ENCODE results near the gene PGAP3. TPM values are rescaled to one million over a fixed set of nuclear protein-coding genes. Genes with fewer than 3 reads are reported as not detected.

PGAP3 gene
- polyA plus RNA-seq, 3 donors, result 8.3 to 19.3 (median 9.2) TPM

DNA sequence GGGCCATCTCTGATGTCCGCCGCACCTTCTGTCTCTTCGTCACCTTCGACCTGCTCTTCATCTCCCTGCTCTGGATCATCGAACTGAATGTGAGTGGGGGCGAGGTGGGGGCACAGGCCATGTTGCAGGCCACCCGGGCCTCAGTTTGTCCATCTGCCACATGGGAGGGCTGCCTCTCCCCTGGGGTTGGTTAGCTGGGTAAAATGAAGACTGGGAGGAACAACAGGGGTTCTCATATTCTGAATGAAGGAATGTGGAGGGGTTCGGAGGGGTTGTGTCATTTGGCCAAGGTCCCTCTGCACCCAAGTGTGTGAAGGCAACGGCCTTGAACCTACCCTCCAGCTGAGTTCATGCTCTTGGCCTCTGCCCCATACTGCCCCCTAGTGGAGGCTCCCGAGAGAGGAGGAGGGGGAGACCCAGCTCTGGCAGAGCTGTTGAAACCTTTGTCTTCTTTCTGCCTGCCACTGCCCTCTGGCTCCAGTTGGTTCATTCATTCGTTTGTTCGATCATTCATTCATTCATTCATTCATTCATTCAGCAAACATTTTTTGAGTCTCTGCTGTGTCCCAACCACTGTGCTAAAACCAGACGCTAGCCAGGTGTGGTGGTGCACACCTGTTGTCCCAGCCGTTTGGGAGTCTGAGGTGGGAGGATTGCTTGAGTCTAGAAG is 34.1 kb downstream of the PGAP3 start:
- H3K27me3 Mint-ChIP-seq (ENCODE audit: low read depth in 3 of 3), result peaks cover 0 to 3% (median 1%) of the 10 kb centered on the region in 3 donors
- no peaks in the 10 kb centered on the region for H3K9me3 ChIP-seq (replicated peaks in 1 of 2; ENCODE audit: control insufficient read depth in 1 of 2, insufficient read depth in 1 of 2, low read length in 2 of 2)
- peaks cover 24% of the 10 kb centered on the region for H3K4me1 Mint-ChIP-seq
- no peak overlapping the region for H3K9ac ChIP-seq (ENCODE audit: insufficient read depth, low read length, poor library complexity, severe bottlenecking)
- peak overlapping the region in 2 of 7 donors; percentile 68 to 89 for H3K27ac Mint-ChIP-seq
- peaks cover 22% of the 10 kb centered on the region for H3K79me2 ChIP-seq (ENCODE audit: insufficient read depth, low read length)
- H4K20me1 ChIP-seq (ENCODE audit: insufficient read depth, low read length), result peaks cover 93% of the 10 kb centered on the region
- no peaks in the 10 kb centered on the region for H3K9me3 Mint-ChIP-seq
- H3K36me3 Mint-ChIP-seq, result peaks cover 44 to 65% of the 10 kb centered on the region in 2 donors
- intact Hi-C loops (cut with micrococcal nuclease), result loop anchor here in 1 of 2 donors (2.0 kb wide), 1 partner anchor 31 kb away; no protein-coding TSS in a partner anchor
- no peak overlapping the region for H3K4me3 Mint-ChIP-seq
- H3K4me1 ChIP-seq (ENCODE audit: control insufficient read depth in 1 of 2, insufficient read depth in 2 of 2, low read length in 2 of 2), result peaks cover 3 to 7% of the 10 kb centered on the region in 2 donors
- H3K4me2 ChIP-seq (replicated peaks; ENCODE audit: extremely low read depth, low read length, poor library complexity, severe bottlenecking), result no peak overlapping the region
- H3K27ac ChIP-seq (ENCODE audit: low read depth in 1 of 2, low read length in 2 of 2), result no peak overlapping the region
- H3K27me3 ChIP-seq (ENCODE audit: control insufficient read depth in 2 of 2, insufficient read depth in 2 of 2, low read length in 2 of 2), result no peaks in the 10 kb centered on the region
- H3K36me3 ChIP-seq (replicated peaks in 1 of 2; ENCODE audit: control insufficient read depth in 1 of 2, insufficient read depth in 2 of 2, low read length in 2 of 2), result peaks cover 31 to 54% of the 10 kb centered on the region in 2 donors
- WGBS (ENCODE audit: insufficient coverage), result 81% methylated on average over 10 of the region's 14 CpGs
- no peak overlapping the region for H2AFZ ChIP-seq (ENCODE audit: insufficient read depth, low read depth, low read length, poor library complexity, severe bottlenecking)
- DNase-seq, result peak; percentile 53 to 62 (median 58)
- no peak overlapping the region for H3K4me3 ChIP-seq (replicated peaks in 1 of 3; ENCODE audit: low read depth in 2 of 3, low read length in 3 of 3)
- TF ChIP-seq, protein P1, sequence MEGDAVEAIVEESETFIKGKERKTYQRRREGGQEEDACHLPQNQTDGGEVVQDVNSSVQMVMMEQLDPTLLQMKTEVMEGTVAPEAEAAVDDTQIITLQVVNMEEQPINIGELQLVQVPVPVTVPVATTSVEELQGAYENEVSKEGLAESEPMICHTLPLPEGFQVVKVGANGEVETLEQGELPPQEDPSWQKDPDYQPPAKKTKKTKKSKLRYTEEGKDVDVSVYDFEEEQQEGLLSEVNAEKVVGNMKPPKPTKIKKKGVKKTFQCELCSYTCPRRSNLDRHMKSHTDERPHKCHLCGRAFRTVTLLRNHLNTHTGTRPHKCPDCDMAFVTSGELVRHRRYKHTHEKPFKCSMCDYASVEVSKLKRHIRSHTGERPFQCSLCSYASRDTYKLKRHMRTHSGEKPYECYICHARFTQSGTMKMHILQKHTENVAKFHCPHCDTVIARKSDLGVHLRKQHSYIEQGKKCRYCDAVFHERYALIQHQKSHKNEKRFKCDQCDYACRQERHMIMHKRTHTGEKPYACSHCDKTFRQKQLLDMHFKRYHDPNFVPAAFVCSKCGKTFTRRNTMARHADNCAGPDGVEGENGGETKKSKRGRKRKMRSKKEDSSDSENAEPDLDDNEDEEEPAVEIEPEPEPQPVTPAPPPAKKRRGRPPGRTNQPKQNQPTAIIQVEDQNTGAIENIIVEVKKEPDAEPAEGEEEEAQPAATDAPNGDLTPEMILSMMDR (IDR thresholded peaks at IDR 0.05), result peak; percentile 95

DNA sequence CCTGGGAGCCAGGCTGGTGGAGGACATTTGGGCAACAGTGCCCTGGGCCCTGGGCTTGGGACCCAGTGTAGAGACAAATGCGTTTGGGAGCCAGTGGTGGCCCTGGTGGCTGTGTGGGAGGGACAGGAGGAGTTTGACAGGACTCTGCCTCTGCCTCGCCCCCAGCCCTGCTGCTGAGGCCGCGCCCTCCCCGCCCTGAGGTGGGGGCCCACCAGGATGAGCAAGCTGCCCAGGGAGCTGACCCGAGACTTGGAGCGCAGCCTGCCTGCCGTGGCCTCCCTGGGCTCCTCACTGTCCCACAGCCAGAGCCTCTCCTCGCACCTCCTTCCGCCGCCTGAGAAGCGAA is 34.6 kb downstream of the PGAP3 start:
- intact Hi-C loops (cut with micrococcal nuclease), result no loop called here
- Mint-ChIP-seq H3K4me3 (no peak overlapping the region), H3K36me3 (peaks cover 46 to 63% of the 10 kb centered on the region in 2 donors), H3K4me1 (peaks cover 23% of the 10 kb centered on the region), H3K9me3 (no peaks in the 10 kb centered on the region), H3K27me3 (ENCODE audit: low read depth in 3 of 3) (peaks cover 0 to 3% (median 1%) of the 10 kb centered on the region in 3 donors), H3K27ac (no peak overlapping the region)
- TF ChIP-seq, protein P1 (IDR thresholded peaks at IDR 0.05), result no peak
- Histone ChIP-seq H3K9me3 (replicated peaks in 1 of 2; ENCODE audit: control insufficient read depth in 1 of 2, insufficient read depth in 1 of 2, low read length in 2 of 2) (no peaks in the 10 kb centered on the region), H3K4me3 (replicated peaks in 1 of 3; ENCODE audit: low read depth in 2 of 3, low read length in 3 of 3) (no peak overlapping the region), H3K36me3 (replicated peaks in 1 of 2; ENCODE audit: control insufficient read depth in 1 of 2, insufficient read depth in 2 of 2, low read length in 2 of 2) (peaks cover 28 to 50% of the 10 kb centered on the region in 2 donors), H4K20me1 (ENCODE audit: insufficient read depth, low read length) (peaks cover 93% of the 10 kb centered on the region), H3K79me2 (ENCODE audit: insufficient read depth, low read length) (peaks cover 27% of the 10 kb centered on the region), H3K9ac (ENCODE audit: insufficient read depth, low read length, poor library complexity, severe bottlenecking) (no peak overlapping the region), H3K4me1 (ENCODE audit: control insufficient read depth in 1 of 2, insufficient read depth in 2 of 2, low read length in 2 of 2) (peaks cover 0 to 2% of the 10 kb centered on the region in 2 donors), H3K27ac (ENCODE audit: low read depth in 1 of 2, low read length in 2 of 2) (no peak overlapping the region), H2AFZ (ENCODE audit: insufficient read depth, low read depth, low read length, poor library complexity, severe bottlenecking) (no peak overlapping the region), H3K4me2 (replicated peaks; ENCODE audit: extremely low read depth, low read length, poor library complexity, severe bottlenecking) (no peak overlapping the region), H3K27me3 (ENCODE audit: control insufficient read depth in 2 of 2, insufficient read depth in 2 of 2, low read length in 2 of 2) (no peaks in the 10 kb centered on the region)
- 94% methylated on average over 12 of the region's 12 CpGs for WGBS (ENCODE audit: insufficient coverage)
- no peak for DNase-seq

Measured in CD14-positive monocyte (primary cell).